LNCAP (cell line): ENCODE data around the gene CRYZL1.

Experiments
- TF ChIP-seq, protein P1 (sequence below): fragments of 450-650 bp; IDR thresholded peaks from 2 replicates; pipeline ENCODE4 v1.5.1; 2017; ENCODE audit warnings: mild to moderate bottlenecking

Gene CRYZL1

DNA sequence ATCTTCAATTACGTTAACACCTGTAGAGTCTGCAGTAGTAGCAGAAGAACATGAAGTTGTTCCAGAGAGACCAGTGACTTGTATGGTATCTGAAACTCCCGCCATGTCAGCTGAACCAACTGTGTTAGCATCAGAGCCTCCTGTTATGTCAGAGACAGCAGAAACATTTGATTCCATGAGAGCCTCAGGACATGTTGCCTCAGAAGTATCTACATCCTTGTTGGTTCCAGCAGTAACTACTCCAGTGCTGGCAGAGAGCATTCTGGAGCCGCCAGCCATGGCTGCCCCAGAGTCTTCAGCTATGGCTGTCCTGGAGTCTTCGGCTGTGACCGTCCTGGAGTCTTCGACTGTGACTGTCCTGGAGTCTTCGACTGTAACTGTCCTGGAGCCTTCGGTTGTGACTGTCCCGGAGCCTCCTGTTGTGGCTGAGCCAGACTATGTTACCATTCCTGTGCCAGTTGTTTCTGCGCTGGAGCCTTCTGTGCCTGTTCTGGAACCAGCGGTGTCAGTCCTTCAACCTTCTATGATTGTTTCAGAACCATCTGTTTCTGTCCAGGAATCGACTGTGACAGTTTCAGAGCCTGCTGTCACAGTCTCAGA, 88.4 kb downstream of the CRYZL1 start:
- TF ChIP-seq, protein P1, sequence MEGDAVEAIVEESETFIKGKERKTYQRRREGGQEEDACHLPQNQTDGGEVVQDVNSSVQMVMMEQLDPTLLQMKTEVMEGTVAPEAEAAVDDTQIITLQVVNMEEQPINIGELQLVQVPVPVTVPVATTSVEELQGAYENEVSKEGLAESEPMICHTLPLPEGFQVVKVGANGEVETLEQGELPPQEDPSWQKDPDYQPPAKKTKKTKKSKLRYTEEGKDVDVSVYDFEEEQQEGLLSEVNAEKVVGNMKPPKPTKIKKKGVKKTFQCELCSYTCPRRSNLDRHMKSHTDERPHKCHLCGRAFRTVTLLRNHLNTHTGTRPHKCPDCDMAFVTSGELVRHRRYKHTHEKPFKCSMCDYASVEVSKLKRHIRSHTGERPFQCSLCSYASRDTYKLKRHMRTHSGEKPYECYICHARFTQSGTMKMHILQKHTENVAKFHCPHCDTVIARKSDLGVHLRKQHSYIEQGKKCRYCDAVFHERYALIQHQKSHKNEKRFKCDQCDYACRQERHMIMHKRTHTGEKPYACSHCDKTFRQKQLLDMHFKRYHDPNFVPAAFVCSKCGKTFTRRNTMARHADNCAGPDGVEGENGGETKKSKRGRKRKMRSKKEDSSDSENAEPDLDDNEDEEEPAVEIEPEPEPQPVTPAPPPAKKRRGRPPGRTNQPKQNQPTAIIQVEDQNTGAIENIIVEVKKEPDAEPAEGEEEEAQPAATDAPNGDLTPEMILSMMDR = no peak

DNA sequence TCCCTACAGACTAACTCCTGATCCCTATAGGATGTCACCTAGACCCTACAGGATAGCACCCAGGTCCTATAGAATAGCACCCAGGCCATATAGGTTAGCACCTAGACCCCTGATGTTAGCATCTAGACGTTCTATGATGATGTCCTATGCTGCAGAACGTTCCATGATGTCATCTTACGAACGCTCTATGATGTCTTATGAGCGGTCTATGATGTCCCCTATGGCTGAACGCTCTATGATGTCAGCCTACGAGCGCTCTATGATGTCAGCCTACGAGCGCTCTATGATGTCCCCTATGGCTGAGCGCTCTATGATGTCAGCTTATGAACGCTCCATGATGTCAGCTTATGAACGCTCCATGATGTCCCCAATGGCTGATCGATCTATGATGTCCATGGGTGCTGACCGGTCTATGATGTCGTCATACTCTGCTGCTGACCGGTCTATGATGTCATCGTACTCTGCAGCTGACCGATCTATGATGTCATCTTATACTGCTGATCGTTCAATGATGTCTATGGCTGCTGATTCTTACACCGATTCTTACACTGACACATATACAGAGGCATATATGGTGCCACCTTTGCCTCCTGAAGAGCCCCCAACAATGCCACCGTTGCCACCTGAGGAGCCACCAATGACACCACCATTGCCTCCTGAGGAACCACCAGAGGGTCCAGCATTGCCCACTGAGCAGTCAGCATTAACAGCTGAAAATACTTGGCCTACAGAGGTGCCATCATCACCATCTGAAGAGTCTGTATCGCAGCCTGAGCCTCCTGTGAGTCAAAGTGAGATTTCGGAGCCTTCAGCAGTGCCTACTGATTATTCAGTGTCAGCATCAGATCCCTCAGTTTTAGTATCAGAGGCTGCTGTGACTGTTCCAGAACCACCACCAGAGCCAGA, 89.2 kb downstream of the CRYZL1 start:
- TF ChIP-seq, protein P1 = no peak

DNA sequence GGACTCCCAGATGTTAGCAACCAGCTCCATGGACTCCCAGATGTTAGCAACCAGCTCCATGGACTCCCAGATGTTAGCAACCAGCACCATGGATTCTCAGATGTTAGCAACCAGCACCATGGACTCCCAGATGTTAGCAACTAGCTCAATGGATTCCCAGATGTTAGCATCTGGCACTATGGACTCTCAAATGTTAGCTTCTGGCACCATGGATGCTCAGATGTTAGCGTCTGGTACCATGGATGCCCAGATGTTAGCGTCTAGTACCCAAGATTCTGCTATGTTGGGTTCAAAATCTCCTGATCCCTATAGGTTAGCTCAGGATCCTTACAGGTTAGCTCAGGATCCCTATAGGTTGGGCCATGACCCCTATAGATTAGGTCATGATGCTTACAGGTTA, 89.9 kb downstream of the CRYZL1 start:
- TF ChIP-seq, protein P1 = no peak

GRCh38 chr21:33550772-33551660, 90.5 kb downstream of the CRYZL1 start:
- TF ChIP-seq, protein P1 = no peak

DNA sequence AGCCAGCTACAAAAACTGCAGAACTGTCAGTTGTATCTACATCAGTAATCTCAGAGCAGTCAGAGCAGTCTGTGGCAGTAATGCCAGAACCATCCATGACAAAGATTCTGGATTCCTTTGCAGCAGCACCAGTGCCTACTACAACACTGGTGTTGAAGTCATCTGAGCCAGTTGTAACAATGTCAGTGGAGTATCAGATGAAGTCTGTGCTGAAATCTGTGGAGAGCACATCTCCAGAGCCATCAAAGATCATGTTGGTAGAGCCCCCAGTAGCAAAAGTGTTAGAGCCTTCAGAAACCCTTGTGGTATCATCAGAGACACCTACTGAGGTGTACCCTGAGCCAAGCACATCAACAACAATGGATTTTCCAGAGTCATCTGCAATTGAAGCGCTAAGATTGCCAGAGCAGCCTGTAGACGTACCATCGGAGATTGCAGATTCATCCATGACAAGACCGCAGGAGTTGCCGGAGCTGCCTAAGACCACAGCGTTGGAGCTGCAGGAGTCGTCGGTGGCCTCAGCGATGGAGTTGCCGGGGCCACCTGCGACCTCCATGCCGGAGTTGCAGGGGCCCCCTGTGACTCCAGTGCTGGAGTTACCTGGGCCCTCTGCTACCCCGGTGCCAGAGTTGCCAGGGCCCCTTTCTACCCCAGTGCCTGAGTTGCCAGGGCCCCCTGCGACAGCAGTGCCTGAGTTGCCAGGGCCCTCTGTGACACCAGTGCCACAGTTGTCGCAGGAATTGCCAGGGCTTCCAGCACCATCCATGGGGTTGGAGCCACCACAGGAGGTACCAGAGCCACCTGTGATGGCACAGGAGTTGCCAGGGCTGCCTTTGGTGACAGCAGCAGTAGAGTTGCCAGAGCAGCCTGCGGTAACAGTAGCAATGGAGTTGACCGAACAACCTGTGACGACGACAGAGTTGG, 91.4 kb downstream of the CRYZL1 start:
- TF ChIP-seq, protein P1 = no peak

- TF ChIP-seq, protein P1 = no peak
Measured at GRCh38 chr21:33546086-33546485, 95.5 kb downstream of the CRYZL1 start.
